ENCODE data around the gene CACNA1G. TPM values are rescaled to one million over a fixed set of nuclear protein-coding genes. Genes with fewer than 3 reads are reported as not detected.

The CACNA1G gene
- total and polyA plus RNA-seq, 2 donors (not counting 3 experiments of a cell fraction or from before 2014, with no cell fraction given) = not detected

- H3K36me3 ChIP-seq (ENCODE audit: control insufficient read depth in 2 of 2, extremely low read depth in 1 of 2, insufficient read depth in 2 of 2, low read length in 2 of 2) = no peaks in the 10 kb centered on the region
- no peaks in the 10 kb centered on the region for H3K9me1 ChIP-seq (replicated peaks; ENCODE audit: control insufficient read depth, extremely low read depth, insufficient read depth, low read length)
- H3K27ac ChIP-seq (ENCODE audit: insufficient read depth, low read depth, low read length) = no peak overlapping the region
- dilution Hi-C loops (cut with MboI; ENCODE audit: extremely low pct_ligation_motif_present, low sequenced_read_pairs) = no loop called here
- no peaks in the 10 kb centered on the region for H3K9me3 ChIP-seq (replicated peaks; ENCODE audit: control insufficient read depth, insufficient read depth, low read length)
- no peak overlapping the region for H3K9ac ChIP-seq (replicated peaks; ENCODE audit: extremely low read depth, insufficient read depth, low read length)
- DNase-seq (ENCODE audit: low read depth, low spot score) = no peak
- no peaks in the 10 kb centered on the region for H4K20me1 ChIP-seq (replicated peaks; ENCODE audit: control insufficient read depth, extremely low read depth, insufficient read depth, low read length)
- FAIRE-seq = no peak
- H3K79me2 ChIP-seq (ENCODE audit: control insufficient read depth, insufficient read depth, low read length) = no peaks in the 10 kb centered on the region
- peaks cover 2 to 3% of the 10 kb centered on the region in 2 experiments for H3K27me3 ChIP-seq (ENCODE audit: control insufficient read depth in 2 of 2, insufficient read depth in 2 of 2, low read length in 2 of 2)
- no TSS peak for BruUV-seq (replicated peaks)
- H3K4me2 ChIP-seq (ENCODE audit: insufficient read depth, low read length) = no peak overlapping the region
- CTCF ChIA-PET = interaction anchor here (0.9 kb wide), 1 partner anchor 11 kb away, joined by 3 read pairs; no protein-coding TSS in a partner anchor
- H3K4me1 ChIP-seq (ENCODE audit: control insufficient read depth, extremely low read depth, insufficient read depth, low read length) = peaks cover 13% of the 10 kb centered on the region
- POLR2A ChIA-PET = no interaction called here
- H2AFZ ChIP-seq (ENCODE audit: low read depth, low read length) = no peak overlapping the region
- no peak for TF ChIP-seq MAX (IDR thresholded peaks at IDR 0.05; ENCODE audit: insufficient read depth, insufficient read length)
- no peak for TF ChIP-seq EZH2 (IDR thresholded peaks at IDR 0.05; ENCODE audit: borderline replicate concordance, low read depth, low read length, severe bottlenecking)
- TF ChIP-seq FOS (IDR thresholded peaks at IDR 0.05; ENCODE audit: borderline replicate concordance, insufficient read depth, low read length) = no peak
- TF ChIP-seq MYC (IDR thresholded peaks at IDR 0.05; ENCODE audit: low read depth, low read length) = no peak
- TF ChIP-seq JUN (IDR thresholded peaks at IDR 0.05; ENCODE audit: borderline replicate concordance, insufficient read depth, insufficient read length, low read depth) = no peak
- no peak for TF ChIP-seq GATA2 (IDR thresholded peaks at IDR 0.05; ENCODE audit: insufficient read depth, insufficient read length, low read depth, low read length)
- no peak overlapping the region for H3K4me3 ChIP-seq (replicated peaks in 1 of 3; ENCODE audit: insufficient read depth in 1 of 3, low read depth in 1 of 3, low read length in 3 of 3)
- intact Hi-C loops (cut with micrococcal nuclease) = loop anchor here (5.0 kb wide), 1 partner anchor 40 kb away; the partner anchor contains the start of gene CACNA1G
These were observed 41.4 kb downstream of the CACNA1G start for GRCh38 chr17:50601823-50602375.

- intact Hi-C loops (cut with micrococcal nuclease) = loop anchor here (5.0 kb wide), 1 partner anchor 41 kb away; the partner anchor contains the start of gene CACNA1G
- Histone ChIP-seq H3K9me1 (replicated peaks; ENCODE audit: control insufficient read depth, extremely low read depth, insufficient read depth, low read length) (no peaks in the 10 kb centered on the region), H3K27ac (ENCODE audit: insufficient read depth, low read depth, low read length) (no peak overlapping the region), H3K79me2 (ENCODE audit: control insufficient read depth, insufficient read depth, low read length) (no peaks in the 10 kb centered on the region), H2AFZ (ENCODE audit: low read depth, low read length) (no peak overlapping the region), H3K9me3 (replicated peaks; ENCODE audit: control insufficient read depth, insufficient read depth, low read length) (no peaks in the 10 kb centered on the region), H3K9ac (replicated peaks; ENCODE audit: extremely low read depth, insufficient read depth, low read length) (no peak overlapping the region), H3K4me2 (ENCODE audit: insufficient read depth, low read length) (no peak overlapping the region), H3K36me3 (ENCODE audit: control insufficient read depth in 2 of 2, extremely low read depth in 1 of 2, insufficient read depth in 2 of 2, low read length in 2 of 2) (no peaks in the 10 kb centered on the region), H3K4me3 (replicated peaks in 1 of 3; ENCODE audit: insufficient read depth in 1 of 3, low read depth in 1 of 3, low read length in 3 of 3) (no peak overlapping the region), H3K27me3 (ENCODE audit: control insufficient read depth in 2 of 2, insufficient read depth in 2 of 2, low read length in 2 of 2) (peaks cover 2 to 3% of the 10 kb centered on the region in 2 experiments), H4K20me1 (replicated peaks; ENCODE audit: control insufficient read depth, extremely low read depth, insufficient read depth, low read length) (no peaks in the 10 kb centered on the region), H3K4me1 (ENCODE audit: control insufficient read depth, extremely low read depth, insufficient read depth, low read length) (peaks cover 13% of the 10 kb centered on the region)
- dilution Hi-C loops (cut with MboI; ENCODE audit: extremely low pct_ligation_motif_present, low sequenced_read_pairs) = no loop called here
- DNase-seq (ENCODE audit: low read depth, low spot score) (no peak), FAIRE-seq (no peak)
- ChIA-PET POLR2A (no interaction called here), CTCF (no interaction called here)
- BruUV-seq (replicated peaks) = no TSS peak
- TF ChIP-seq JUN (IDR thresholded peaks at IDR 0.05; ENCODE audit: borderline replicate concordance, insufficient read depth, insufficient read length, low read depth) = no peak
- no peak for TF ChIP-seq EZH2 (IDR thresholded peaks at IDR 0.05; ENCODE audit: borderline replicate concordance, low read depth, low read length, severe bottlenecking)
- no peak for TF ChIP-seq POLR2AphosphoS5 (IDR thresholded peaks at IDR 0.05; ENCODE audit: insufficient read depth, low read depth, low read length)
- no peak for TF ChIP-seq GATA2 (IDR thresholded peaks at IDR 0.05; ENCODE audit: insufficient read depth, insufficient read length, low read depth, low read length)
- TF ChIP-seq MAX (IDR thresholded peaks at IDR 0.05; ENCODE audit: insufficient read depth, insufficient read length) = no peak
- TF ChIP-seq MYC (IDR thresholded peaks at IDR 0.05; ENCODE audit: low read depth, low read length) = no peak
- TF ChIP-seq CTCF (IDR thresholded peaks at IDR 0.05; ENCODE audit: extremely low read depth in 1 of 2, insufficient read depth in 1 of 2, low read depth in 1 of 2, low read length in 2 of 2) = no peak
- TF ChIP-seq POLR2A (IDR thresholded peaks at IDR 0.05; ENCODE audit: low read depth, low read length) = no peak
- no peak for TF ChIP-seq FOS (IDR thresholded peaks at IDR 0.05; ENCODE audit: borderline replicate concordance, insufficient read depth, low read length)
These were observed 42.3 kb downstream of the CACNA1G start for GRCh38 chr17:50602836-50603235.

Data from endothelial cell of umbilical vein (primary cell).